GM12891 (cell line): ENCODE measurements around the gene SLCO2B1.

ENCODE experiments used
- POLR2A ChIP-seq: IDR thresholded peaks from 2 replicates; pipeline ENCODE4 v1.6.1; 2011; ENCODE audit warnings: low read depth, low read length, control low read depth
- POLR2AphosphoS5 ChIP-seq: IDR thresholded peaks from 2 replicates; pipeline ENCODE4 v1.6.1; 2011; ENCODE audit warnings: low read depth, low read length, control low read depth
- SPI1 ChIP-seq: IDR thresholded peaks from 2 replicates; pipeline ENCODE4 v1.6.1; 2011; ENCODE audit warnings: low read depth, low read length, control low read depth

DNA sequence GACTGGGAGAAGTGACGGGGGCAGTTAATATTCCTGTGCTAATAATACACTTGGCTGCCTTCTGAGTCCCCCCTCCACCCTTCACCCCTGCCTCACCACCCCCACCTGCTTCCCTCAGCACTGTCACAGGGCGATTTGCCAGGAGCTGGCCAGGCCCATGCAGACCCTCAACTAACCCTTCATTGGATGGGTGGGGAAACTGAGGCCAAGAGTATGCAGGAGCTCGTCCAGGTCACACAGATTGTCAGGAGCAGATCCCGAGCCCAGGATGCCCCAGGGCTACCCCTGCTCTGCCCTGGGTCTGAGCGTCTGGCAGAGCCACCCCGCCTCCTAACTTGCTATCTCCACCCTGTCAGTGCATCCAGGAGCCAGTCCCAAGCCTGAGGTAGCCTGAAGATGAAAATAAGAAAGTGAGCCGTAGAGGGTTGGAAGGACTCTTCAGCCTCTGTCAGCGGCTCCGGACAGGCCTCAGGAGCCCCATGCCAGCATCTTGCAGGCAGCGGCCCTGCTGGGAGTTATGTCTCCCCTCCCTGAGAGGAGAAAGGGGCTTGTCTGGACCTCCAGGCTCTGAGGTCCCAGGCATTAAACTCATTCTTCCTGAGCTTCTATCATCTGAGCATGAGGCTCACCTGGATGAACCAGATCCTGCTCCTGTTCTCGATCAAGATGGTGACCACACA lies 95.9 kb downstream of the SLCO2B1 start:
- no peak for TF ChIP-seq POLR2AphosphoS5
- no peak for TF ChIP-seq POLR2A
- no peak for TF ChIP-seq SPI1
